Gastroesophageal sphincter (tissue), 4 donors: ENCODE measurements around the gene INSYN2A. TPM values are rescaled to one million over a fixed set of nuclear protein-coding genes. Genes with fewer than 3 reads are reported as not detected.

Experiments
- ATAC-seq: fragments of 150-250 bp; one replicate; pipeline ENCODE4 v1.9.1; 2016; ENCODE audit warnings: mild to moderate bottlenecking, moderate library complexity
- H3K27ac ChIP-seq, 4 donors: fragments of 200-600 bp; sonication (generic) in 3 of 4; 1 replicate in 3 of 4; 2 replicates in 1 of 4; pipeline ENCODE4 v1.5.1; 2016 to 2019
- H3K27me3 ChIP-seq: fragments of 200-600 bp; sonication (generic); one replicate; pipeline ENCODE4 v1.5.1; 2019
- H3K36me3 ChIP-seq, 2 donors: fragments of 200-600 bp; sonication (generic); one replicate each; pipeline ENCODE4 v1.5.1; 2019; ENCODE audit warnings: control low read depth in 1 of 2
- H3K4me1 ChIP-seq, 3 donors: fragments of 200-600 bp; sonication (generic); 1 replicate in 2 of 3; 2 replicates in 1 of 3; pipeline ENCODE4 v1.5.1; 2016 to 2019; ENCODE audit warnings: control low read depth in 2 of 3
- H3K4me3 ChIP-seq, 2 donors: fragments of 200-600 bp; sonication (generic); one replicate each; pipeline ENCODE4 v1.5.1; 2019; ENCODE audit warnings: mild to moderate bottlenecking in 1 of 2, moderate library complexity in 1 of 2
- H3K9me3 ChIP-seq, 3 donors: fragments of 200-600 bp; sonication (generic); one replicate each; pipeline ENCODE4 v1.5.1; 2017 to 2019; ENCODE audit warnings: control low read depth in 2 of 3
- EP300 ChIP-seq: sonication (generic); formaldehyde crosslinking; IDR thresholded peaks from one replicate; pipeline ENCODE4 v1.6.1; 2017; ENCODE audit warnings: antibody characterized with exemption, mild to moderate bottlenecking
- POLR2A ChIP-seq, 2 donors: fragments of 450-650 bp; IDR thresholded peaks; one replicate each; pipeline ENCODE4 v1.6.1; 2017; ENCODE audit warnings: antibody characterized with exemption in 2 of 2, mild to moderate bottlenecking in 2 of 2, moderate library complexity in 1 of 2
- POLR2AphosphoS5 ChIP-seq: sonication (generic); formaldehyde crosslinking; IDR thresholded peaks from one replicate; pipeline ENCODE4 v1.6.1; 2017; ENCODE audit warnings: antibody characterized with exemption
- WGBS, 2 donors: methylation state at CpG; one replicate each; pipeline ENCODE4 v1.1.5; 2018; ENCODE audit warnings: low coverage in 1 of 2; 5-methylcytosine and 5-hydroxymethylcytosine counted together
- total RNA-seq, 4 donors: library from RNA; depleted of rRNA; stranded (reverse); fragments of >200 nt; gene quantifications; one replicate each; pipeline ENCODE4 v1.1.0, GENCODE V29; 2016
- TF ChIP-seq, protein P1 (sequence below), 4 experiments: fragments of 200-600 bp in 2 of 4; fragments of 450-650 bp in 2 of 4; sonication (generic) in 1 of 4; IDR thresholded peaks; one replicate each; pipeline ENCODE4 v1.5.1; 2017 to 2019; ENCODE audit warnings: antibody characterized with exemption in 4 of 4, mild to moderate bottlenecking in 2 of 4, moderate library complexity in 2 of 4

INSYN2A gene
- total RNA-seq, 4 donors from 2014 or later = 0.22 to 0.85 (median 0.40) TPM; not detected in 1

DNA sequence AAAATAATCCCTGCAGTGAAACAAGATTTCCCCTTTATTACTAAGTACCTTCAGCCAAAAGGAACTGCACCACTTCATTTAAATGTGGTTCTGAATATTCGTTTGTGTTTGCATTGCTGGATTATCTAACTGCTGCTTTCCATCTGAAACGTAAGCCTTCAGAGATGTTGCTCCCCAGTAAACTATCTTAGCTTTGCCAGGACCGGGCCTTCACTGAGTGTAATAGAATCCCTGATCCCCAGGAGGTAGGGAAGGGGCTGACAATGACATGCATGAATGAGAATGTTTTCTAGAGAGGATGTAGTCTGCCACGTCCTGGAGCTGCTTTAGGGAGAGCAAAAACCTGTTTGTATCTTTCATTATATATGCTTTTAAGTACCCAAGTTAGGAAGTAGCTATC, 19.5 kb upstream of the INSYN2A start:
- 64 to 69% methylated on average over 2 to 3 of the region's 4 CpGs for WGBS, 2 donors
- Histone ChIP-seq H3K36me3 (peaks cover 0 to 8% of the 10 kb centered on the region in 2 donors), H3K4me3 (no peak overlapping the region), H3K27ac (no peak overlapping the region), H3K27me3 (no peaks in the 10 kb centered on the region), H3K9me3 (no peaks in the 10 kb centered on the region), H3K4me1 (no peaks in the 10 kb centered on the region)
- ATAC-seq = no peak
- TF ChIP-seq EP300 (no peak), POLR2A (IDR thresholded peaks at IDR 0.05) (no peak), POLR2AphosphoS5 (no peak)
- TF ChIP-seq, protein P1, sequence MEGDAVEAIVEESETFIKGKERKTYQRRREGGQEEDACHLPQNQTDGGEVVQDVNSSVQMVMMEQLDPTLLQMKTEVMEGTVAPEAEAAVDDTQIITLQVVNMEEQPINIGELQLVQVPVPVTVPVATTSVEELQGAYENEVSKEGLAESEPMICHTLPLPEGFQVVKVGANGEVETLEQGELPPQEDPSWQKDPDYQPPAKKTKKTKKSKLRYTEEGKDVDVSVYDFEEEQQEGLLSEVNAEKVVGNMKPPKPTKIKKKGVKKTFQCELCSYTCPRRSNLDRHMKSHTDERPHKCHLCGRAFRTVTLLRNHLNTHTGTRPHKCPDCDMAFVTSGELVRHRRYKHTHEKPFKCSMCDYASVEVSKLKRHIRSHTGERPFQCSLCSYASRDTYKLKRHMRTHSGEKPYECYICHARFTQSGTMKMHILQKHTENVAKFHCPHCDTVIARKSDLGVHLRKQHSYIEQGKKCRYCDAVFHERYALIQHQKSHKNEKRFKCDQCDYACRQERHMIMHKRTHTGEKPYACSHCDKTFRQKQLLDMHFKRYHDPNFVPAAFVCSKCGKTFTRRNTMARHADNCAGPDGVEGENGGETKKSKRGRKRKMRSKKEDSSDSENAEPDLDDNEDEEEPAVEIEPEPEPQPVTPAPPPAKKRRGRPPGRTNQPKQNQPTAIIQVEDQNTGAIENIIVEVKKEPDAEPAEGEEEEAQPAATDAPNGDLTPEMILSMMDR (IDR thresholded peaks at IDR 0.05) = no peak

DNA sequence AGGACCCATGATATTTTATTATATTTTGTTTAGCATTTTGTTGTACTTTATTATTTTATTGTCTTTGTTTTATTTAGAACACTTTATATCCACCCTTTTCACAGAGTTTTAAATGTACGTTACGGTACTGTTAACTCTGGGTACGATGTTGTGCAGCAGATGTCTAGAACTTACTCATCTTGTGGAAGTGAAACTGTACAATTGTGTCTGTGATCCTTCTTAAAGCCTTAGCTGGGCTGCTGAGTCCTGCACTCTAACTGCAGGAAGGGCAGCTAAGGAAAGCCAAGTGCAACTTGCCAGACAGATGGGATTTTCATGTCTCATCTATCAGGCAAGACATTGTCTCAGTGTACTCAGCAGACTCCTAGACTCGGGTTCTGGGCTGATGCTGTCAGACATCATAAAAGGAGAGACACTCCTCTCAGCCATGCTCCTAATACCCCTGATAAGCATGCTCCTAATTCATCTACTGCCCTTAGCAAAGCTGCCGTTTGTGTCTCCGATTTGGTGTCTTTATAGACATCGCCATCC, 14.6 kb upstream of the INSYN2A start:
- WGBS, 2 donors = 65 to 78% methylated on average over 5 to 6 of the region's 7 CpGs
- Histone ChIP-seq H3K4me1 (no peaks in the 10 kb centered on the region), H3K36me3 (peaks cover 0 to 8% of the 10 kb centered on the region in 2 donors), H3K4me3 (no peak overlapping the region), H3K9me3 (no peaks in the 10 kb centered on the region), H3K27me3 (no peaks in the 10 kb centered on the region), H3K27ac (no peak overlapping the region)
- no peak for ATAC-seq
- TF ChIP-seq, protein P1 (IDR thresholded peaks at IDR 0.05) = no peak
- TF ChIP-seq POLR2A (IDR thresholded peaks at IDR 0.05) = no peak
- no peak for TF ChIP-seq POLR2AphosphoS5
- no peak for TF ChIP-seq EP300

DNA sequence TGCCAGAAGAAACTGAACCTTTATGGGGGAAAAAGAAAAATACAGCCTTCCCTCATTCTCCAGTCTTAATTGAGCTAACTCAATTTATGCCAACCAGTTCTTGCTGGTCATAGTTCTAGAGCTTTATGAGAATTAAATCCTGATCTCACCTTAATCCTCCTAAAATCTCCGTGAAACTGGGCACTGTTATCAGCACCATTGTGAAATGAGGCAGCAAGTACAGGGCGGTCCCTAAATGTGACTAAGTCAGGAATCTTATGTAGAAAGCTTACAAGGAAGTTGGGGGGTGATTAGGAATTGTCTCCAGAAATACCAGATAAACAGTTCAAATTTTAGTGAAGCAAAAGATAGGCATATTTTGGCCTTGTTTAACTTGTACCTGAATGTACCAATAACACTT, 10.7 kb upstream of the INSYN2A start:
- H3K9me3 ChIP-seq = no peaks in the 10 kb centered on the region
- ATAC-seq = no peak
- H3K36me3 ChIP-seq = peaks cover 0 to 22% of the 10 kb centered on the region in 2 donors
- no peaks in the 10 kb centered on the region for H3K4me1 ChIP-seq
- no peak for TF ChIP-seq POLR2AphosphoS5
- TF ChIP-seq POLR2A (IDR thresholded peaks at IDR 0.05) = no peak
- TF ChIP-seq EP300 = no peak
- TF ChIP-seq, protein P1 (IDR thresholded peaks at IDR 0.05) = no peak
- H3K4me3 ChIP-seq = no peak overlapping the region
- no peaks in the 10 kb centered on the region for H3K27me3 ChIP-seq
- WGBS, 2 donors = 100% methylated on average over 1 to 2 of the region's 2 CpGs
- H3K27ac ChIP-seq = no peak overlapping the region

DNA sequence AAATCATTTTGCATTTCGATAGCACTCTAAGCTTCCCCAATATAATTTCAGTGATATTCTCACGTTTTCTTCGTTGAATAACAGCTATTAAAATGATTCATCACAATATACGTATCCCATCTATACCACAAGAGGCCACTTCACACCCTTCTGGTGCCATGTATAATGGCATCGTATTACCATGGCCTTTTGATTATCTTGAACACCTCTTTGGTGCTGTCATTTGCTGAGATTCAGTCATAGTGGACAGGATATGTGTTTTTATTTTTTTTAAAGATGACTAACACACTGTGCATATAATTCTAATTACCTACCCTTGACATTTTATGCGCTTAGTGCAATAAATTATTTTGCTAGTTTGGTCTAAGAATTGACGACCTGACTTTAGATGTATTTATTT, 6.7 kb upstream of the INSYN2A start:
- H3K36me3 ChIP-seq = peaks cover 0 to 16% of the 10 kb centered on the region in 2 donors
- no peaks in the 10 kb centered on the region for H3K9me3 ChIP-seq
- H3K27ac ChIP-seq = no peak overlapping the region
- 94 to 96% methylated on average over 6 to 7 of the region's 7 CpGs for WGBS, 2 donors
- H3K27me3 ChIP-seq = no peaks in the 10 kb centered on the region
- H3K4me3 ChIP-seq = no peak overlapping the region
- ATAC-seq = no peak
- H3K4me1 ChIP-seq = no peaks in the 10 kb centered on the region
- TF ChIP-seq POLR2A (IDR thresholded peaks at IDR 0.05) (no peak), POLR2AphosphoS5 (no peak), EP300 (no peak)
- TF ChIP-seq, protein P1 (IDR thresholded peaks at IDR 0.05) = no peak

DNA sequence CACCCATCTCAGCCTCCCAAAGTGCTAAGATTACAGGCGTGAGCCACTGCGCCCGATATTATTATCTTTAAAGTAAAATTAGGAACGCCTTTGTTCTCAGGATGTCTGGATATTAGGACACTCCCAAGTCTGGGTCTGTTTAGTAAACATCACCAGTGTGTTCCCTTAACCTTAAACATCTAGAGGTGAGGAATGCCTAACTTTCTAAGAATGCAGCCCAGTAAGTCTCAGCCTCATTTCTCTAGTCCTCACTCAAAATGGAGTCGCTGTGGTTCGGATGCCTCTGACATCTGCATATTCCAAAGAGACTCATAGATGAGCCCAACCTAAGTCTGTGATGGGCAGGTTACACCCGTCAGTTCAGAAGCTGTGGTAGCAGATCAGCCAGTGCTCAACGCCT, 4.3 kb upstream of the INSYN2A start:
- peaks cover 0 to 16% of the 10 kb centered on the region in 2 donors for H3K36me3 ChIP-seq
- H3K27ac ChIP-seq = no peak overlapping the region
- H3K4me3 ChIP-seq = no peak overlapping the region
- peaks cover 4% of the 10 kb centered on the region for H3K27me3 ChIP-seq
- TF ChIP-seq POLR2A (IDR thresholded peaks at IDR 0.05) (no peak), EP300 (no peak), POLR2AphosphoS5 (no peak)
- TF ChIP-seq, protein P1 (IDR thresholded peaks at IDR 0.05) = no peak
- peaks cover 0 to 11% (median 2%) of the 10 kb centered on the region in 3 donors for H3K4me1 ChIP-seq
- WGBS, 2 donors = 93 to 96% methylated on average over 4 to 6 of the region's 8 CpGs
- ATAC-seq = no peak
- no peaks in the 10 kb centered on the region for H3K9me3 ChIP-seq
